ENCODE data around the gene EIF5.
"Not testable (repeated sequence)": the region's sequence is repeated elsewhere in the genome, so short reads cannot be mapped to it uniquely, and the experiment has no call there.

The EIF5 gene

GRCh38 chr14:103339561-103339960 is 5.5 kb downstream of the EIF5 start:
- DNase-seq = no peak

GRCh38 chr14:103340480-103341212 is 6.6 kb downstream of the EIF5 start:
- DNase-seq = no peak

GRCh38 chr14:103341250-103342129 is 7.5 kb downstream of the EIF5 start:
- DNase-seq = no peak

- no peak for DNase-seq
Observed at GRCh38 chr14:103343164-103343879, 9.3 kb downstream of the EIF5 start.

GRCh38 chr14:103343905-103344797 is 10.1 kb downstream of the EIF5 start:
- DNase-seq = no peak

GRCh38 chr14:103346286-103346685 is 12.2 kb downstream of the EIF5 start:
- DNase-seq = no peak

GRCh38 chr14:103347091-103347815 is 13.2 kb downstream of the EIF5 start:
- no peak for DNase-seq

- no peak for DNase-seq
Observed at GRCh38 chr14:103348154-103348553, 14.1 kb downstream of the EIF5 start.

GRCh38 chr14:103349982-103350381 is 15.9 kb downstream of the EIF5 start:
- no peak for DNase-seq

- no peak for DNase-seq
Observed at GRCh38 chr14:103353362-103353761, 19.3 kb downstream of the EIF5 start.

GRCh38 chr14:103354141-103354540 is 20.1 kb downstream of the EIF5 start:
- no peak for DNase-seq

- DNase-seq = no peak
Observed at GRCh38 chr14:103356024-103356682, 22.1 kb downstream of the EIF5 start.

- not testable (repeated sequence) for DNase-seq
Observed at GRCh38 chr14:103357552-103357951, 23.5 kb downstream of the EIF5 start.

- no peak for DNase-seq
Observed at GRCh38 chr14:103360548-103360947, 26.5 kb downstream of the EIF5 start.

- DNase-seq = no peak
Observed at GRCh38 chr14:103361867-103362266, 27.8 kb downstream of the EIF5 start.

GRCh38 chr14:103362780-103363179 is 28.7 kb downstream of the EIF5 start:
- DNase-seq = no peak

- DNase-seq = no peak
Observed at GRCh38 chr14:103366741-103367140, 32.7 kb downstream of the EIF5 start.

GRCh38 chr14:103367995-103368394 is 34.0 kb downstream of the EIF5 start:
- DNase-seq = no peak

- no peak for DNase-seq
Observed at GRCh38 chr14:103370087-103370486, 36.0 kb downstream of the EIF5 start.

- DNase-seq = no peak
Observed at GRCh38 chr14:103372017-103372416, 38.0 kb downstream of the EIF5 start.
